Measurements from ENCODE around the gene FAM3A.
"Not testable (repeated sequence)": the region's sequence is repeated elsewhere in the genome, so short reads cannot be mapped to it uniquely, and the experiment has no call there.

GRCh38 chrX:154562295-154562694, 46.3 kb upstream of the FAM3A start:
- TF ChIP-seq CTCF (IDR thresholded peaks at IDR 0.05; ENCODE audit: low read depth, low read length, poor library complexity, severe bottlenecking); EZH2phosphoT487 (IDR thresholded peaks at IDR 0.05; ENCODE audit: borderline replicate concordance, low read length): not testable (repeated sequence)

All from DOHH2 (cell line).